GM23338 (cell line): ENCODE measurements around the gene TBC1D3B. TPM values are rescaled to one million over a fixed set of nuclear protein-coding genes. Genes with fewer than 3 reads are reported as not detected.

Experiments
- ATAC-seq: fragments of 200-7000 bp; cut with Tn5 transposase; 3 replicates; pipeline ENCODE4 v1.9.1; 2020
- DNase-seq: peaks from one replicate; pipeline ENCODE4 v3.0.0-alpha.2; 2015; ENCODE audit warnings: low spot score
- H2AFZ ChIP-seq: fragments of 200-600 bp; sonication (generic); 2 replicates; pipeline ENCODE4 v1.8.0; 2016; ENCODE audit warnings: antibody characterized with exemption, mild to moderate bottlenecking, moderate library complexity
- H3F3A ChIP-seq: fragments of 200-600 bp; sonication (generic); replicated peaks from 2 replicates; pipeline ENCODE4 v1.8.0; 2017; ENCODE audit warnings: antibody characterized with exemption, mixed run types, low read depth
- H3K27ac ChIP-seq: fragments of 200-600 bp; sonication (generic); 2 replicates; pipeline ENCODE4 v1.6.1; 2016; ENCODE audit warnings: low read depth
- H3K27me3 ChIP-seq: fragments of 200-600 bp; sonication (generic); 2 replicates; pipeline ENCODE4 v1.8.0; 2016; ENCODE audit warnings: mild to moderate bottlenecking, mixed run types, moderate library complexity; ENCODE audit not compliant: insufficient read depth
- H3K36me3 ChIP-seq: fragments of 200-600 bp; sonication (generic); 2 replicates; pipeline ENCODE4 v1.8.0; 2016; ENCODE audit warnings: mild to moderate bottlenecking; ENCODE audit not compliant: insufficient read depth
- H3K4me1 ChIP-seq: fragments of 200-600 bp; sonication (generic); 2 replicates; pipeline ENCODE4 v1.8.0; 2016; ENCODE audit warnings: mild to moderate bottlenecking, moderate library complexity; ENCODE audit not compliant: insufficient read depth
- H3K4me2 ChIP-seq: fragments of 200-600 bp; sonication (generic); 2 replicates; pipeline ENCODE4 v1.7.1; 2017; ENCODE audit warnings: mixed run types
- H3K4me3 ChIP-seq: fragments of 200-600 bp; sonication (generic); 2 replicates; pipeline ENCODE4 v1.6.1; 2016; ENCODE audit warnings: mixed run types
- H3K79me2 ChIP-seq: fragments of 200-600 bp; sonication (generic); replicated peaks from 2 replicates; pipeline ENCODE4 v1.8.0; 2017; ENCODE audit warnings: mild to moderate bottlenecking; ENCODE audit not compliant: insufficient read depth
- H3K9me2 ChIP-seq: fragments of 200-600 bp; sonication (generic); 2 replicates; pipeline ENCODE4 v1.8.0; 2017; ENCODE audit not compliant: insufficient read depth
- H4K20me1 ChIP-seq: fragments of 200-600 bp; sonication (generic); replicated peaks from 2 replicates; pipeline ENCODE4 v1.8.0; 2017; ENCODE audit warnings: mild to moderate bottlenecking; ENCODE audit not compliant: insufficient read depth
- H3K27ac Mint-ChIP-seq: 2 replicates; pipeline ENCODE4 v1.8.0; 2020; ENCODE audit warnings: inconsistent platforms, mild to moderate bottlenecking, moderate library complexity, mixed read lengths
- H3K27me3 Mint-ChIP-seq: 3 replicates; pipeline ENCODE4 v1.8.0; 2022; ENCODE audit warnings: low read depth, mild to moderate bottlenecking, moderate library complexity, mixed read lengths, inconsistent platforms; ENCODE audit not compliant: insufficient read depth, poor library complexity
- H3K36me3 Mint-ChIP-seq: 3 replicates; pipeline ENCODE4 v1.8.0; 2021; ENCODE audit warnings: low read depth, mild to moderate bottlenecking, inconsistent platforms, moderate library complexity, mixed read lengths
- H3K4me1 Mint-ChIP-seq: 3 replicates; pipeline ENCODE4 v1.8.0; 2020; ENCODE audit warnings: mild to moderate bottlenecking, inconsistent platforms, mixed read lengths
- H3K4me3 Mint-ChIP-seq: 3 replicates; pipeline ENCODE4 v1.8.0; 2021; ENCODE audit warnings: moderate library complexity, mild to moderate bottlenecking, inconsistent platforms, mixed read lengths
- H3K9me3 Mint-ChIP-seq: 3 replicates; pipeline ENCODE4 v1.8.0; 2020; ENCODE audit warnings: moderate library complexity, mild to moderate bottlenecking, inconsistent platforms, mixed read lengths
- CTCF ChIP-seq, 2 experiments: fragments of 200-600 bp in 1 of 2; sonication (generic) in 1 of 2; conservative IDR thresholded peaks; 2 replicates each; pipeline versions ENCODE4 v1.5.1 to v1.6.1; 2016 to 2017; ENCODE audit warnings: antibody characterized with exemption in 2 of 2, low read depth in 2 of 2, mild to moderate bottlenecking in 2 of 2, moderate library complexity in 1 of 2
- EZH2 ChIP-seq: fragments of 200-600 bp; sonication (generic); IDR thresholded peaks from one replicate; pipeline ENCODE4 v1.8.0; 2017; ENCODE audit warnings: antibody characterized with exemption, mild to moderate bottlenecking, low read depth; ENCODE audit not compliant: unreplicated experiment
- EZH2phosphoT487 ChIP-seq: fragments of 200-600 bp; sonication (generic); IDR thresholded peaks from one replicate; pipeline ENCODE4 v1.8.1; 2018; ENCODE audit warnings: antibody characterized with exemption; ENCODE audit not compliant: unreplicated experiment
- JUNB ChIP-seq: IDR thresholded peaks from one replicate; pipeline ENCODE4 v1.6.1; 2016; ENCODE audit warnings: antibody characterized with exemption; ENCODE audit not compliant: unreplicated experiment
- POLR2AphosphoS5 ChIP-seq: IDR thresholded peaks from 2 replicates; pipeline ENCODE4 v1.6.1; 2016; ENCODE audit warnings: antibody characterized with exemption, low read depth
- STAT1 ChIP-seq: IDR thresholded peaks from one replicate; pipeline ENCODE4 v1.6.1; 2016; ENCODE audit warnings: antibody characterized with exemption; ENCODE audit not compliant: unreplicated experiment
- ZNF331 ChIP-seq: fragments of 250-450 bp; sonication (Bioruptor Pico); IDR thresholded peaks from 2 replicates; pipeline ENCODE4 v1.5.0; 2020; ENCODE audit warnings: low read depth, mild to moderate bottlenecking, moderate library complexity
- polyA plus RNA-seq: library from polyadenylated mRNA; unstranded; fragments of >200 nt; fragmentation: Nextera tagmentation; extraction: Ambion mirVana; gene quantifications from 2 replicates; pipeline ENCODE4 v1.2.1, GENCODE V29; 2016
- total RNA-seq: library from RNA; depleted of rRNA; stranded (reverse); fragments of >200 nt; shearing (Covaris generic); gene quantifications from 2 replicates; pipeline ENCODE4 v1.2.3, GENCODE V29; 2014
- TF ChIP-seq, protein P1 (sequence below): fragments of 250-450 bp; sonication (Bioruptor Pico); IDR thresholded peaks from 2 replicates; pipeline ENCODE4 v1.5.0; 2020; ENCODE audit warnings: mild to moderate bottlenecking, moderate library complexity
- TF ChIP-seq, protein P2 (sequence below): IDR thresholded peaks from one replicate; pipeline ENCODE4 v1.6.1; 2018; ENCODE audit warnings: antibody characterized with exemption; ENCODE audit not compliant: unreplicated experiment

The TBC1D3B gene
- total and polyA plus RNA-seq, 2 experiments from 2014 or later: 0.95 to 1.3 TPM

GRCh38 chr17:36197387-36197703 lies 20.9 kb upstream of the TBC1D3B start (continued):
- no peak for TF ChIP-seq JUNB
- no peak for TF ChIP-seq ZNF331
- TF ChIP-seq POLR2AphosphoS5: no peak
- TF ChIP-seq CTCF (conservative IDR thresholded peaks at IDR 0.05; ENCODE audit: low read depth in 2 of 2): no peak
- no peak for TF ChIP-seq EZH2phosphoT487
- TF ChIP-seq EZH2: no peak

DNA sequence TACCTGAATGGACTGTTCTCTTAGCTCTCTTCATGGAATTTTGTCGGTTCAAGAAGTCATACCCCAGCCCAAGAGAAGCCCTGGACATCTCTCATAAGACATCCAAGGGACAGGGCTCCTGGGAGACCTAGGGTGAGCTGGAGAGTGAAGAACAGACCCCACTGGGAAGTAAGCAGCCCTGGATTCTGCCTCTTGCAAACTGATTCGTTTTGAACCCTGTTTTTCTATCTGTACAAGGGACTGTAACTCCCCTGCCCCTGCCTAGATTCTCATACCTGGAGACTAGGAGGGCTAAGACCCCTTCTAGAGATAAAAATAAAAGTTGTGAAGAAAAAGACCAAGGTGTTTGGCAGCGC lies 19.7 kb upstream of the TBC1D3B start:
- Mint-ChIP-seq H3K27ac (0 out of 2 replicates have a peak overlapping the region, but pooled peaks have one; percentile 5), H3K36me3 (no peaks in the 10 kb centered on the region), H3K27me3 (peaks cover 7% of the 10 kb centered on the region), H3K4me1 (peaks cover 20% of the 10 kb centered on the region), H3K4me3 (no peak overlapping the region), H3K9me3 (no peaks in the 10 kb centered on the region)
- no peaks in the 10 kb centered on the region for H3K79me2 ChIP-seq
- H4K20me1 ChIP-seq: no peaks in the 10 kb centered on the region
- H2AFZ ChIP-seq: peak overlapping the region; percentile 59; the same call in 1 of the 2 replicates
- H3K27ac ChIP-seq: no peak overlapping the region
- ATAC-seq (no peak), DNase-seq (no peak)
- H3K36me3 ChIP-seq: no peaks in the 10 kb centered on the region
- H3F3A ChIP-seq: no peaks in the 10 kb centered on the region
- no peaks in the 10 kb centered on the region for H3K9me2 ChIP-seq
- peaks cover 6% of the 10 kb centered on the region for H3K4me1 ChIP-seq
- H3K4me3 ChIP-seq: no peak overlapping the region
- H3K4me2 ChIP-seq: no peak overlapping the region
- peaks cover 5% of the 10 kb centered on the region; the same call in 1 of the 2 replicates for H3K27me3 ChIP-seq
- TF ChIP-seq ZNF331: no peak
- no peak for TF ChIP-seq POLR2AphosphoS5
- TF ChIP-seq, protein P1, sequence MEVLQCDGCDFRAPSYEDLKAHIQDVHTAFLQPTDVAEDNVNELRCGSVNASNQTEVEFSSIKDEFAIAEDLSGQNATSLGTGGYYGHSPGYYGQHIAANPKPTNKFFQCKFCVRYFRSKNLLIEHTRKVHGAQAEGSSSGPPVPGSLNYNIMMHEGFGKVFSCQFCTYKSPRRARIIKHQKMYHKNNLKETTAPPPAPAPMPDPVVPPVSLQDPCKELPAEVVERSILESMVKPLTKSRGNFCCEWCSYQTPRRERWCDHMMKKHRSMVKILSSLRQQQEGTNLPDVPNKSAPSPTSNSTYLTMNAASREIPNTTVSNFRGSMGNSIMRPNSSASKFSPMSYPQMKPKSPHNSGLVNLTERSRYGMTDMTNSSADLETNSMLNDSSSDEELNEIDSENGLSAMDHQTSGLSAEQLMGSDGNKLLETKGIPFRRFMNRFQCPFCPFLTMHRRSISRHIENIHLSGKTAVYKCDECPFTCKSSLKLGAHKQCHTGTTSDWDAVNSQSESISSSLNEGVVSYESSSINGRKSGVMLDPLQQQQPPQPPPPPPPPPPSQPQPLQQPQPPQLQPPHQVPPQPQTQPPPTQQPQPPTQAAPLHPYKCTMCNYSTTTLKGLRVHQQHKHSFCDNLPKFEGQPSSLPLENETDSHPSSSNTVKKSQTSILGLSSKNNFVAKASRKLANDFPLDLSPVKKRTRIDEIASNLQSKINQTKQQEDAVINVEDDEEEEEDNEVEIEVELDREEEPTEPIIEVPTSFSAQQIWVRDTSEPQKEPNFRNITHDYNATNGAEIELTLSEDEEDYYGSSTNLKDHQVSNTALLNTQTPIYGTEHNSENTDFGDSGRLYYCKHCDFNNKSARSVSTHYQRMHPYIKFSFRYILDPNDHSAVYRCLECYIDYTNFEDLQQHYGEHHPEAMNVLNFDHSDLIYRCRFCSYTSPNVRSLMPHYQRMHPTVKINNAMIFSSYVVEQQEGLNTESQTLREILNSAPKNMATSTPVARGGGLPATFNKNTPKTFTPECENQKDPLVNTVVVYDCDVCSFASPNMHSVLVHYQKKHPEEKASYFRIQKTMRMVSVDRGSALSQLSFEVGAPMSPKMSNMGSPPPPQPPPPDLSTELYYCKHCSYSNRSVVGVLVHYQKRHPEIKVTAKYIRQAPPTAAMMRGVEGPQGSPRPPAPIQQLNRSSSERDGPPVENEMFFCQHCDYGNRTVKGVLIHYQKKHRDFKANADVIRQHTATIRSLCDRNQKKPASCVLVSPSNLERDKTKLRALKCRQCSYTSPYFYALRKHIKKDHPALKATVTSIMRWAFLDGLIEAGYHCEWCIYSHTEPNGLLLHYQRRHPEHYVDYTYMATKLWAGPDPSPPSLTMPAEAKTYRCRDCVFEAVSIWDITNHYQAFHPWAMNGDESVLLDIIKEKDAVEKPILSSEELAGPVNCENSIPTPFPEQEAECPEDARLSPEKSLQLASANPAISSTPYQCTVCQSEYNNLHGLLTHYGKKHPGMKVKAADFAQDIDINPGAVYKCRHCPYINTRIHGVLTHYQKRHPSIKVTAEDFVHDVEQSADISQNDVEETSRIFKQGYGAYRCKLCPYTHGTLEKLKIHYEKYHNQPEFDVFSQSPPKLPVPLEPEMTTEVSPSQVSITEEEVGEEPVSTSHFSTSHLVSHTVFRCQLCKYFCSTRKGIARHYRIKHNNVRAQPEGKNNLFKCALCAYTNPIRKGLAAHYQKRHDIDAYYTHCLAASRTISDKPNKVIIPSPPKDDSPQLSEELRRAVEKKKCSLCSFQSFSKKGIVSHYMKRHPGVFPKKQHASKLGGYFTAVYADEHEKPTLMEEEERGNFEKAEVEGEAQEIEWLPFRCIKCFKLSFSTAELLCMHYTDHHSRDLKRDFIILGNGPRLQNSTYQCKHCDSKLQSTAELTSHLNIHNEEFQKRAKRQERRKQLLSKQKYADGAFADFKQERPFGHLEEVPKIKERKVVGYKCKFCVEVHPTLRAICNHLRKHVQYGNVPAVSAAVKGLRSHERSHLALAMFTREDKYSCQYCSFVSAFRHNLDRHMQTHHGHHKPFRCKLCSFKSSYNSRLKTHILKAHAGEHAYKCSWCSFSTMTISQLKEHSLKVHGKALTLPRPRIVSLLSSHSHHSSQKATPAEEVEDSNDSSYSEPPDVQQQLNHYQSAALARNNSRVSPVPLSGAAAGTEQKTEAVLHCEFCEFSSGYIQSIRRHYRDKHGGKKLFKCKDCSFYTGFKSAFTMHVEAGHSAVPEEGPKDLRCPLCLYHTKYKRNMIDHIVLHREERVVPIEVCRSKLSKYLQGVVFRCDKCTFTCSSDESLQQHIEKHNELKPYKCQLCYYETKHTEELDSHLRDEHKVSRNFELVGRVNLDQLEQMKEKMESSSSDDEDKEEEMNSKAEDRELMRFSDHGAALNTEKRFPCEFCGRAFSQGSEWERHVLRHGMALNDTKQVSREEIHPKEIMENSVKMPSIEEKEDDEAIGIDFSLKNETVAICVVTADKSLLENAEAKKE (CRISPR knock-in tag): no peak
- no peak for TF ChIP-seq STAT1
- TF ChIP-seq, protein P2, sequence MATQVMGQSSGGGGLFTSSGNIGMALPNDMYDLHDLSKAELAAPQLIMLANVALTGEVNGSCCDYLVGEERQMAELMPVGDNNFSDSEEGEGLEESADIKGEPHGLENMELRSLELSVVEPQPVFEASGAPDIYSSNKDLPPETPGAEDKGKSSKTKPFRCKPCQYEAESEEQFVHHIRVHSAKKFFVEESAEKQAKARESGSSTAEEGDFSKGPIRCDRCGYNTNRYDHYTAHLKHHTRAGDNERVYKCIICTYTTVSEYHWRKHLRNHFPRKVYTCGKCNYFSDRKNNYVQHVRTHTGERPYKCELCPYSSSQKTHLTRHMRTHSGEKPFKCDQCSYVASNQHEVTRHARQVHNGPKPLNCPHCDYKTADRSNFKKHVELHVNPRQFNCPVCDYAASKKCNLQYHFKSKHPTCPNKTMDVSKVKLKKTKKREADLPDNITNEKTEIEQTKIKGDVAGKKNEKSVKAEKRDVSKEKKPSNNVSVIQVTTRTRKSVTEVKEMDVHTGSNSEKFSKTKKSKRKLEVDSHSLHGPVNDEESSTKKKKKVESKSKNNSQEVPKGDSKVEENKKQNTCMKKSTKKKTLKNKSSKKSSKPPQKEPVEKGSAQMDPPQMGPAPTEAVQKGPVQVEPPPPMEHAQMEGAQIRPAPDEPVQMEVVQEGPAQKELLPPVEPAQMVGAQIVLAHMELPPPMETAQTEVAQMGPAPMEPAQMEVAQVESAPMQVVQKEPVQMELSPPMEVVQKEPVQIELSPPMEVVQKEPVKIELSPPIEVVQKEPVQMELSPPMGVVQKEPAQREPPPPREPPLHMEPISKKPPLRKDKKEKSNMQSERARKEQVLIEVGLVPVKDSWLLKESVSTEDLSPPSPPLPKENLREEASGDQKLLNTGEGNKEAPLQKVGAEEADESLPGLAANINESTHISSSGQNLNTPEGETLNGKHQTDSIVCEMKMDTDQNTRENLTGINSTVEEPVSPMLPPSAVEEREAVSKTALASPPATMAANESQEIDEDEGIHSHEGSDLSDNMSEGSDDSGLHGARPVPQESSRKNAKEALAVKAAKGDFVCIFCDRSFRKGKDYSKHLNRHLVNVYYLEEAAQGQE: no peak
